Panc1 (cell line): ENCODE data around the gene EGFR. TPM values are rescaled to one million over a fixed set of nuclear protein-coding genes. Genes with fewer than 3 reads are reported as not detected.
"Not testable (repeated sequence)": the region's sequence is repeated elsewhere in the genome, so short reads cannot be mapped to it uniquely, and the experiment has no call there.

Experiments
- ATAC-seq: fragments of 200-7000 bp; cut with Tn5 transposase; 2 replicates; pipeline ENCODE4 v1.9.1; 2020; ENCODE audit warnings: mild to moderate bottlenecking, moderate library complexity
- BruUV-seq: library from RNA; stranded (reverse); fragments of 400-500 nt; replicated peaks from 2 replicates; lab custom pipeline; 2021; lab: Mats Ljungman, UMichigan
- CTCF ChIA-PET: fragments of 300-600 bp; sonication (Branson Sonifier 250); formaldehyde crosslinking; loops from one replicate; lab custom pipeline; 2022; ENCODE audit warnings: antibody characterized with exemption; lab: Charles Lee
- POLR2A ChIA-PET: fragments of 300-600 bp; sonication (Branson Sonifier 250); formaldehyde crosslinking; loops from one replicate; lab custom pipeline; 2022; ENCODE audit warnings: antibody characterized with exemption; lab: Charles Lee
- DNase-seq: peaks from one replicate; pipeline ENCODE4 v3.0.0-alpha.2; 2010; ENCODE audit warnings: low read depth, low spot score
- H3K27ac ChIP-seq: 2 replicates; pipeline ENCODE4 v1.5.1; 2011; ENCODE audit warnings: mild to moderate bottlenecking, low read length, inconsistent platforms
- H3K27me3 ChIP-seq: fragments of 200-500 bp; sonication (Bioruptor generic); 2 replicates; pipeline ENCODE4 v1.6.0; 2014; ENCODE audit warnings: low read length, inconsistent platforms; ENCODE audit not compliant: control insufficient read depth, insufficient read depth
- H3K36me3 ChIP-seq: fragments of 200-500 bp; sonication (Bioruptor generic); 2 replicates; pipeline ENCODE4 v1.5.1; 2014; ENCODE audit warnings: inconsistent platforms, mild to moderate bottlenecking, low read length, moderate library complexity; ENCODE audit not compliant: control insufficient read depth, insufficient read depth
- H3K4me1 ChIP-seq: 2 replicates; pipeline ENCODE4 v1.5.1; 2011; ENCODE audit warnings: inconsistent platforms, mild to moderate bottlenecking, low read length, moderate library complexity; ENCODE audit not compliant: control insufficient read depth, insufficient read depth
- H3K4me3 ChIP-seq, 2 experiments: 2 replicates each; pipeline ENCODE4 v1.5.1; 2011 to 2012; ENCODE audit warnings: low read depth in 2 of 2, low read length in 2 of 2, mild to moderate bottlenecking in 2 of 2, inconsistent platforms in 1 of 2, moderate library complexity in 1 of 2
- H3K9me3 ChIP-seq: fragments of 200-500 bp; sonication (Bioruptor generic); 2 replicates; pipeline ENCODE4 v1.5.1; 2014; ENCODE audit warnings: low read depth, mild to moderate bottlenecking, inconsistent platforms, low read length, moderate library complexity; ENCODE audit not compliant: control insufficient read depth, insufficient read depth
- POLR2AphosphoS5 ChIP-seq: IDR thresholded peaks from 2 replicates; pipeline ENCODE4 v1.6.1; 2012; ENCODE audit warnings: mild to moderate bottlenecking, low read depth, low read length, moderate library complexity
- SIN3A ChIP-seq: IDR thresholded peaks from 2 replicates; pipeline ENCODE4 v1.6.1; 2012; ENCODE audit warnings: low read depth, mild to moderate bottlenecking, low read length, moderate library complexity, borderline replicate concordance; ENCODE audit not compliant: insufficient read depth
- TCF7L2 ChIP-seq: IDR thresholded peaks from 2 replicates; pipeline ENCODE4 v1.6.1; 2011; ENCODE audit warnings: mild to moderate bottlenecking, low read depth, low read length, inconsistent platforms
- in situ Hi-C: cut with HindIII; loops from 2 replicates; pipeline ENCODE4 v1.10.0; 2016; ENCODE audit warnings: low sequenced_read_pairs, low pct_unique_long_range_greater_than_20kb
- intact Hi-C: fragments of 100-400 bp; cut with micrococcal nuclease; formaldehyde crosslinking; loops from one replicate; pipeline ENCODE4 v1.10.0; 2022; ENCODE audit not compliant: unreplicated experiment
- total RNA-seq: library from RNA; stranded (reverse); gene quantifications from one replicate; pipeline ENCODE4 v1.2.1, GENCODE V29; 2021; ENCODE audit not compliant: unreplicated experiment
- TF ChIP-seq, protein P1 (sequence below): fragments of 450-650 bp; IDR thresholded peaks from 2 replicates; pipeline ENCODE4 v1.5.1; 2017; ENCODE audit warnings: mild to moderate bottlenecking
- TF ChIP-seq, protein P2 (sequence below), 2 experiments: IDR thresholded peaks; 2 replicates each; pipeline ENCODE4 v1.6.1; 2011 to 2012; ENCODE audit warnings: low read depth in 2 of 2, control low read depth in 1 of 2, low read length in 1 of 2, mild to moderate bottlenecking in 1 of 2, moderate library complexity in 1 of 2; ENCODE audit not compliant: insufficient read depth in 1 of 2

Gene EGFR
- total RNA-seq, 1 experiment from 2014 or later: 156 TPM

DNA sequence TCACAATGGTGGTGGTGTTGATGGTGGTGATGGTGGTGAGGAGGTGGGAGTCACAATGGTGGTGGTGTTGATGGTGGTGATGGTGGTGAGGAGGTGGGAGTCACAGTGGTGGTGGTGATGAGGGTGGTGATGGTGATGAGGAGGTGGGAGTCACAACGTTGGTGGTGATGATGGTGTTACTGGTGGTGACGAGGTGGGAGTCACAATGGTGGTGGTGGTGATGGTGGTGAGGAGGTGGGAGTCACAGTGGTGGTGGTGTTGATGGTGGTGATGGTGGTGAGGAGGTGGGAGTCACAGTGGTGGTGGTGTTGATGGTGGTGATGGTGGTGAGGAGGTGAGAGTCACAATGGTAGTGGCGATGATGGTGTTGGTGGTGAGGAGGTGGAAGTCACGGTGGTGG is 148.5 kb downstream of the EGFR start:
- H3K4me3 ChIP-seq, H3K4me1 ChIP-seq, in situ Hi-C loops, intact Hi-C loops, BruUV-seq, H3K27me3 ChIP-seq, H3K9me3 ChIP-seq, POLR2A ChIA-PET, ATAC-seq, DNase-seq, H3K27ac ChIP-seq: not testable (repeated sequence)
- H3K36me3 ChIP-seq: peaks cover 30% of the 10 kb centered on the region
- CTCF ChIA-PET: interaction anchor here (0.7 kb wide), 1 partner anchor 27 kb away, joined by 3 read pairs; no protein-coding TSS in a partner anchor

DNA sequence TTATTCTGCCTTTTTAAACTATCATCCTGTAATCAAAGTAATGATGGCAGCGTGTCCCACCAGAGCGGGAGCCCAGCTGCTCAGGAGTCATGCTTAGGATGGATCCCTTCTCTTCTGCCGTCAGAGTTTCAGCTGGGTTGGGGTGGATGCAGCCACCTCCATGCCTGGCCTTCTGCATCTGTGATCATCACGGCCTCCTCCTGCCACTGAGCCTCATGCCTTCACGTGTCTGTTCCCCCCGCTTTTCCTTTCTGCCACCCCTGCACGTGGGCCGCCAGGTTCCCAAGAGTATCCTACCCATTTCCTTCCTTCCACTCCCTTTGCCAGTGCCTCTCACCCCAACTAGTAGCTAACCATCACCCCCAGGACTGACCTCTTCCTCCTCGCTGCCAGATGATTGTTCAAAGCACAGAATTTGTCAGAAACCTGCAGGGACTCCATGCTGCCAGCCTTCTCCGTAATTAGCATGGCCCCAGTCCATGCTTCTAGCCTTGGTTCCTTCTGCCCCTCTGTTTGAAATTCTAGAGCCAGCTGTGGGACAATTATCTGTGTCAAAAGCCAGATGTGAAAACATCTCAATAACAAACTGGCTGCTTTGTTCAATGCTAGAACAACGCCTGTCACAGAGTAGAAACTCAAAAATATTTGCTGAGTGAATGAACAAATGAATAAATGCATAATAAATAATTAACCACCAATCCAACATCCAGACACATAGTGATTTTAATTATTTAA is 151.7 kb downstream of the EGFR start:
- DNase-seq (no peak), ATAC-seq (no peak)
- Histone ChIP-seq H3K27ac (no peak overlapping the region), H3K36me3 (peaks cover 36% of the 10 kb centered on the region), H3K27me3 (no peaks in the 10 kb centered on the region), H3K4me1 (no peaks in the 10 kb centered on the region), H3K4me3 (no peak overlapping the region), H3K9me3 (no peaks in the 10 kb centered on the region)
- in situ Hi-C loops (no loop called here), intact Hi-C loops (no loop called here)
- ChIA-PET CTCF (no interaction called here), POLR2A (no interaction called here)
- TF ChIP-seq SIN3A (no peak), TCF7L2 (no peak), POLR2AphosphoS5 (no peak)
- TF ChIP-seq, protein P1, sequence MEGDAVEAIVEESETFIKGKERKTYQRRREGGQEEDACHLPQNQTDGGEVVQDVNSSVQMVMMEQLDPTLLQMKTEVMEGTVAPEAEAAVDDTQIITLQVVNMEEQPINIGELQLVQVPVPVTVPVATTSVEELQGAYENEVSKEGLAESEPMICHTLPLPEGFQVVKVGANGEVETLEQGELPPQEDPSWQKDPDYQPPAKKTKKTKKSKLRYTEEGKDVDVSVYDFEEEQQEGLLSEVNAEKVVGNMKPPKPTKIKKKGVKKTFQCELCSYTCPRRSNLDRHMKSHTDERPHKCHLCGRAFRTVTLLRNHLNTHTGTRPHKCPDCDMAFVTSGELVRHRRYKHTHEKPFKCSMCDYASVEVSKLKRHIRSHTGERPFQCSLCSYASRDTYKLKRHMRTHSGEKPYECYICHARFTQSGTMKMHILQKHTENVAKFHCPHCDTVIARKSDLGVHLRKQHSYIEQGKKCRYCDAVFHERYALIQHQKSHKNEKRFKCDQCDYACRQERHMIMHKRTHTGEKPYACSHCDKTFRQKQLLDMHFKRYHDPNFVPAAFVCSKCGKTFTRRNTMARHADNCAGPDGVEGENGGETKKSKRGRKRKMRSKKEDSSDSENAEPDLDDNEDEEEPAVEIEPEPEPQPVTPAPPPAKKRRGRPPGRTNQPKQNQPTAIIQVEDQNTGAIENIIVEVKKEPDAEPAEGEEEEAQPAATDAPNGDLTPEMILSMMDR: no peak
- TF ChIP-seq, protein P2, sequence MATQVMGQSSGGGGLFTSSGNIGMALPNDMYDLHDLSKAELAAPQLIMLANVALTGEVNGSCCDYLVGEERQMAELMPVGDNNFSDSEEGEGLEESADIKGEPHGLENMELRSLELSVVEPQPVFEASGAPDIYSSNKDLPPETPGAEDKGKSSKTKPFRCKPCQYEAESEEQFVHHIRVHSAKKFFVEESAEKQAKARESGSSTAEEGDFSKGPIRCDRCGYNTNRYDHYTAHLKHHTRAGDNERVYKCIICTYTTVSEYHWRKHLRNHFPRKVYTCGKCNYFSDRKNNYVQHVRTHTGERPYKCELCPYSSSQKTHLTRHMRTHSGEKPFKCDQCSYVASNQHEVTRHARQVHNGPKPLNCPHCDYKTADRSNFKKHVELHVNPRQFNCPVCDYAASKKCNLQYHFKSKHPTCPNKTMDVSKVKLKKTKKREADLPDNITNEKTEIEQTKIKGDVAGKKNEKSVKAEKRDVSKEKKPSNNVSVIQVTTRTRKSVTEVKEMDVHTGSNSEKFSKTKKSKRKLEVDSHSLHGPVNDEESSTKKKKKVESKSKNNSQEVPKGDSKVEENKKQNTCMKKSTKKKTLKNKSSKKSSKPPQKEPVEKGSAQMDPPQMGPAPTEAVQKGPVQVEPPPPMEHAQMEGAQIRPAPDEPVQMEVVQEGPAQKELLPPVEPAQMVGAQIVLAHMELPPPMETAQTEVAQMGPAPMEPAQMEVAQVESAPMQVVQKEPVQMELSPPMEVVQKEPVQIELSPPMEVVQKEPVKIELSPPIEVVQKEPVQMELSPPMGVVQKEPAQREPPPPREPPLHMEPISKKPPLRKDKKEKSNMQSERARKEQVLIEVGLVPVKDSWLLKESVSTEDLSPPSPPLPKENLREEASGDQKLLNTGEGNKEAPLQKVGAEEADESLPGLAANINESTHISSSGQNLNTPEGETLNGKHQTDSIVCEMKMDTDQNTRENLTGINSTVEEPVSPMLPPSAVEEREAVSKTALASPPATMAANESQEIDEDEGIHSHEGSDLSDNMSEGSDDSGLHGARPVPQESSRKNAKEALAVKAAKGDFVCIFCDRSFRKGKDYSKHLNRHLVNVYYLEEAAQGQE (IDR thresholded peaks at IDR 0.05; ENCODE audit: insufficient read depth in 1 of 2, low read depth in 2 of 2, low read length in 1 of 2): no peak
- BruUV-seq: no TSS peak

DNA sequence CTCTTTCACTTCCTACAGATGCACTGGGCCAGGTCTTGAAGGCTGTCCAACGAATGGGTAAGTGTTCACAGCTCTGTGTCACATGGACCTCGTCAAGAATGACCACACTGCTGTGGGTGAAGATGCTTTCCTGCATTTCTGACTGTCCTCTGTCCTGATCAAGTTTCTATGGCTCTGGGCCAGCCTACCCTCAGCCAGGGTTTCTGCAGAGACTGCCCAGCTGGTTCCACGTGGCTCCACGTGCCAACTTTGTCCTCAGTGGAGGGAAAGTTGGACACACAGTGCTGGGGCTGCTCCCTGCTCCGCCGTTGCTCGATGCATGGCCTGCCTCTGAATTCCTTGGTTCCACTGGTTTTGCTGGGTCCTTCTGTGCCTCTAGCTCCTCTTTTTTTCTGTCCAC is 152.3 kb downstream of the EGFR start:
- Histone ChIP-seq H3K27me3 (no peaks in the 10 kb centered on the region), H3K36me3 (peaks cover 37% of the 10 kb centered on the region), H3K4me3 (no peak overlapping the region), H3K4me1 (no peaks in the 10 kb centered on the region), H3K27ac (no peak overlapping the region), H3K9me3 (no peaks in the 10 kb centered on the region)
- BruUV-seq: no TSS peak
- TF ChIP-seq POLR2AphosphoS5 (no peak), TCF7L2 (no peak), SIN3A (no peak)
- TF ChIP-seq, protein P1: no peak
- TF ChIP-seq, protein P2 (IDR thresholded peaks at IDR 0.05; ENCODE audit: insufficient read depth in 1 of 2, low read depth in 2 of 2, low read length in 1 of 2): no peak
- in situ Hi-C loops: no loop called here
- no peak for ATAC-seq
- DNase-seq: no peak
- CTCF ChIA-PET: no interaction called here
- POLR2A ChIA-PET: no interaction called here
- intact Hi-C loops: no loop called here
